Measurements from ENCODE around the gene SCG5.

- TF ChIP-seq, protein P1, sequence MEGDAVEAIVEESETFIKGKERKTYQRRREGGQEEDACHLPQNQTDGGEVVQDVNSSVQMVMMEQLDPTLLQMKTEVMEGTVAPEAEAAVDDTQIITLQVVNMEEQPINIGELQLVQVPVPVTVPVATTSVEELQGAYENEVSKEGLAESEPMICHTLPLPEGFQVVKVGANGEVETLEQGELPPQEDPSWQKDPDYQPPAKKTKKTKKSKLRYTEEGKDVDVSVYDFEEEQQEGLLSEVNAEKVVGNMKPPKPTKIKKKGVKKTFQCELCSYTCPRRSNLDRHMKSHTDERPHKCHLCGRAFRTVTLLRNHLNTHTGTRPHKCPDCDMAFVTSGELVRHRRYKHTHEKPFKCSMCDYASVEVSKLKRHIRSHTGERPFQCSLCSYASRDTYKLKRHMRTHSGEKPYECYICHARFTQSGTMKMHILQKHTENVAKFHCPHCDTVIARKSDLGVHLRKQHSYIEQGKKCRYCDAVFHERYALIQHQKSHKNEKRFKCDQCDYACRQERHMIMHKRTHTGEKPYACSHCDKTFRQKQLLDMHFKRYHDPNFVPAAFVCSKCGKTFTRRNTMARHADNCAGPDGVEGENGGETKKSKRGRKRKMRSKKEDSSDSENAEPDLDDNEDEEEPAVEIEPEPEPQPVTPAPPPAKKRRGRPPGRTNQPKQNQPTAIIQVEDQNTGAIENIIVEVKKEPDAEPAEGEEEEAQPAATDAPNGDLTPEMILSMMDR (IDR thresholded peaks at IDR 0.05) = no peak
- no peak for TF ChIP-seq EZH2 (IDR thresholded peaks at IDR 0.05; ENCODE audit: borderline replicate concordance, insufficient read depth, low read depth, low read length, poor library complexity, severe bottlenecking)
These were observed 95.2 kb downstream of the SCG5 start for GRCh38 chr15:32736701-32737061.
